Right lung (tissue), 5 donors: ENCODE data around the gene GRAMD1C. TPM values are rescaled to one million over a fixed set of nuclear protein-coding genes. Genes with fewer than 3 reads are reported as not detected.

Experiments used
- DNase-seq, 2 donors: peaks; one replicate each; pipeline ENCODE4 v3.0.0-alpha.2; 2013
- polyA plus RNA-seq, 5 donors: library from polyadenylated mRNA; unstranded; fragments of 120-200 nt; gene quantifications; one replicate each; pipeline versions ENCODE4 v1.2.1 to v1.2.3, GENCODE V29; 2013; ENCODE audit warnings: inconsistent platforms in 1 of 5, low replicate concordance in 1 of 5; ENCODE audit not compliant: insufficient read length in 5 of 5, insufficient read depth in 1 of 5

Gene GRAMD1C
- polyA plus RNA-seq, 5 donors: 3.1 to 6.2 (median 5.5) TPM

DNA sequence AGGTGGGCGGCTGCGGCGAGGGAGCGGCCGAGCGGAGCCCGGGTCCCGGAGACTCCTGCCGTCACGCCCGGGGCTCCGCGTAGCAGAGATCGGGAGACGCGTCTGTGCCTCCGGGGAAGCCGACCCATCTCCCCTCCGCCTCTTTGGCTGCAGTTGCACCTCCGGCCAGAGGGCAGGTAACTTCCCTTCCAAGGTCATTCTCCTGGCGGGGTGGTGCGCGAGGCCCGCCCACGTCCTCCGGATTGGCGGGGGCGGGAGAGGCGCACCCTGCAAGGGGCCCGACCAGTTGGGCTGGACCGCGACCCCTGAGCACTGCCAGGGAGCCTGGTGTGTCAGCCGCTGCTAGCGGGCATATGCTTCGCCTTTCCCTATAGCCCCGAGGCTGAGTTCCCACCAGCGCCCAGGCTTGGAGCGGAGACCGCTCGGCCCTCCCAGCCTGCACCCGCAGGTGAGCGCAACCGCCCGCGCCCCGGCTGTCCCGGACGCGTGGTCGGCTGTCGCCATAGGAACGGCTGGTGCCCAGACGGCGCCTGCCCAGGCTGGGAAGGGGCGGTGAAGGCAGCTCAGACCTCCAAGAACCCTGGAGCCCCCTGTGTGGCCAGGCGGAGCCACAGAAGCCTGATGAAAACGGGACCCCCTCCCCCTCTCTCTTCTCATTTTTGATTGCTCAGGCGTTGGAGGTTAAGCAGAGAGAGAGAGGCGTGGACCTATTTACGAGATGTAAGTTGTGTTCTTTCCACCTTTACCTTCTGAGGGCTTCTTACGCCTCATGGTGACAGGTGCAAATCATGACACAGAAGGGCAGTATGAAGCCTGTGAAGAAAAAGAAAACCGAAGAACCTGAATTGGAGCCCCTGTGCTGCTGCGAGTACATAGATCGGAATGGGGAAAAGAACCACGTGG, 109.7 kb downstream of the GRAMD1C start:
- peak; percentile 6 to 19 for DNase-seq

DNA sequence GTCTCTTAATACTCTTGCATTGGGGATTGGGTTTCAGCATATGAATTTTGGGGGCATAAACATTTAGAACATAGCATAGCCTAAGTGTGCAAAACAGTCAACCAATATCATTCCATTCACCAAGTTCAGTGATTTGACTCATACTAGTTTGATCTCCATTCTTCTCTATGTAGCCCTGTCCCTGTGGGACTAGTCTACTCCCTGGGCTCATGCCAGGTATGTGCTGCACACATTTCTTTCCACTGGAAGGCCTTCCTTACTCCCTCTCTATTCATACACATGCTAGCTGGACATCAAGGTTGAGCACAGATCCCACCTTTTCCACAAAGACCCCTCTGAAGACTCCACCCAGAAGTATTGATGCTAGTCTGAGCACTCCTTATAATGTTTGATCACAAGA, 114.3 kb downstream of the GRAMD1C start:
- no peak for DNase-seq

DNA sequence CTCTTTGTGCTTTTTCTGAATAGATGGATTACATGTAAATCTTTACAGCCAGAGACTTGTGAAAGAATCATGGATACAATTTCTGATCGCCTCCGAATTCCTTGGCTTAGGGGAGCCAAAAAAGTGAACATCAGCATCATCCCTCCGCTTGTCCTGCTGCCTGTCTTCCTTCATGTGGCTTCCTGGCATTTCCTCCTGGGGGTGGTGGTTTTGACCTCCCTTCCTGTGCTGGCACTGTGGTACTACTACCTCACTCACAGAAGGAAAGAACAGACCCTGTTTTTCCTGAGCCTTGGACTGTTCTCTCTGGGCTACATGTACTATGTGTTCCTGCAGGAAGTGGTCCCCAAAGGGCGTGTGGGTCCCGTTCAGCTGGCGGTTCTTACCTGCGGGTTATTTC, 115.1 kb downstream of the GRAMD1C start:
- no peak for DNase-seq

DNA sequence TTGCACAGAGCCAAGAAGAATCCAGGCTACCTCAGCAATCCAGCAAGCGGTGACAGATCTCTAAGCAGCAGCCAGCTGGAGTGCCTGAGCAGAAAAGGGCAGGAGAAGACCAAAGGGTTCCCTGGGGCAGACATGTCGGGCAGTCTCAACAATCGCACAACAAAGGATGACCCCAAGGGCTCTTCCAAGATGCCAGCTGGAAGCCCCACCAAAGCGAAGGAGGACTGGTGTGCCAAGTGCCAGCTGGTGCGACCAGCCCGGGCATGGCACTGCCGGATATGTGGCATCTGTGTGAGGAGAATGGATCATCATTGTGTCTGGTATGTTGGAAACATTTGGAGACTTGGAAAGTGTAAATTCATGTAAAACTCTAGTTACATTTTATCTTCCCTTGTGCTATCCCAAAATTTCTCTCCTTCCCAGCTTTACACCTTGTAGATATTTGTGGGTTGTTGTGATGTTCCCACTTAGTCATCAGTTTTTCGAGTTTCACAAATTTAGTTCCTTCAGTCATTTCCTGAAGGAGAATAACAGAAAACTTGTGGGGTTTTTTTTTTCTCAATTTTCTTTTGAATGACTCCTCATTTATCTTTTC, 115.6 kb downstream of the GRAMD1C start:
- no peak for DNase-seq

DNA sequence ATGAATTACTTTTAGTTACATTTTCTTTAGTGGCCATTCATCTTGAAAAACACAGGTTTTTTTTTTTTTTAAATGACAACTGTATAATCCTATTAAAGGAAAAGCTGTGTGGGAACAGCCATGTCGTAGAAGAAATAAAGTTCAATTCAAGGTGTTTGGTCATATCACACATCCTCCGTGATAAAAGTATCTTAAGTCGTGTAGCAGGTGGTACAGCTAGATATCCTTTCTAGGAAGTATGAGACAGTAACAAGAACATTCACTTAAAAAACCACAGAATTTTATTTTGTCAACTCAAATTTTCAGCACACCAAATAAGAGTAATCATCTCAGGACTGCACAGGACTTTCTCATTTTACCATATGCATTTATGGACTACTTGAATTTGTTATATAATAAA, 125.3 kb downstream of the GRAMD1C start:
- DNase-seq: no peak

DNA sequence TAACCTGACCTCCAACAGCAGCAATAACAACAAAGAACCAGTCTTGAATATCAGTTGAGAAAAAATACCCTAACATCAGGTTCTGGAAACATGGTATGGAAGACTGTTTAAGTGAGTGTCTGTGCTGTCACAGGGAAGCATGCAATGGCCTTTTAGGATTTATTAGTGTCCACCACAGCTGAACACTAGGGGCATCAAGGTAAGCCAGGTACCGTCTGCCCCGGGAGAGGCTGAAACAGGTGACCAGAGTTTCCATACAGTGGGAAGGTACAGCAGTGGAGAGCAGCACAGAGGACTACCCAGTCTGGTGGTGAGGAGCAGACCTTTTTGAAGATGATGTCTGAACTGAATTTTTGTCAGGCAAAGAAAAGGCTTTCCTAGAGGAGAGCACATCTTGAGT, 127.6 kb downstream of the GRAMD1C start:
- DNase-seq: no peak

DNA sequence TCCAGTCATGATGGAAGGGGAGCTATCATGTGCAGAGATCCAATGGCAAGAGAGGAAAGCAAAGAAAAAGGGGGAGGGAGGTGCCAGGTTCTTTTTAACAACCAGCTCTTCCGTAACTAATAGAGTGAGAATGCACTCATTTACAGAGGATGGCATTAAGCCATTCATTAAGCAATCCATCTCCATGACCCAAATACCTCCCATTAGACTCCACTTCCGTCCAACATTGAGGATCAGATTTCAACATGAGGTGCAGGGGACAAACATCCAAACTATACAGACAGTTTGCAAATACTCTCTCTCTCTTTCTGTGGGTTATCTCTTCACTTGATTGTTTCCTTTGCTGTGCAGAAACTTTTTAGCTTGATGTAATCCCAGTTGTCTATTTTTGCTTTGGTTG, 130.4 kb downstream of the GRAMD1C start:
- no peak for DNase-seq

DNA sequence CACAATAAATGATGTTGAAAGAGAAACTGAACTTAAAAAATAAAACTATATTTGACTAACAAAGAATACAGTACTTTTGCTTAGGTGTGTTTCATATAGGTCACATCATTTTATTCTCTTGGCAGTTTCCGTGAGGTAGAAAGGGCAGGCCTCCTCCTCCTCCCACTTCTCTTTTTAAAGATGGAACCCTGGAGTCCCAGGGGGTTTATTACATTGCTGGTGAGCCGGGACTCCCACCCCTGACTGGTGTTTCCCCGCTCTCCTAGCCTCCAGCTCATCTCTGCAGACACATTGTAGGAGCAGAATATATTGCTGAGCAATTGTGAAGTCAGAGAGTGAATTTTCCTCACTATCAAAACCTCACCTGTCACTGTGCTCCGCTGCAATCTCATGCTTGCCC, 139.2 kb downstream of the GRAMD1C start:
- no peak for DNase-seq

DNA sequence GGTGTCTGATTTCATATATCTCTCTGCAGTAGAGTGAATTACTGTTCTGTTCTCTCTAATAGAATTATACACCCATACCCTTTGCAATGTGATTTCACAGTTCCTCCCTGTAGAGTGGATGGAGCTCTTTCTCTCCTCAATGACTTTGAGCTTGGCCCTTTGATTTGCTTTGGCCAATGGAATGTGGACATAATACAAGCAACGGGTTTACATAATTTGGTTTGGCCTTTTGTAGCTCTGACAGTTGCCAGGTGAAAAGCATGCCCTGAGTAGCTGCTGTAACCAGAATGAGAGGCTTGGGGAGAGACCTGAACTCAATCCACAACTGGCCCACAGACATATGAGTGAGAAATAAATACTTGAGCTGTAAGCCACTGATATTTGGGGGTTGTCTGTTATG, 141.3 kb downstream of the GRAMD1C start:
- no peak for DNase-seq

DNA sequence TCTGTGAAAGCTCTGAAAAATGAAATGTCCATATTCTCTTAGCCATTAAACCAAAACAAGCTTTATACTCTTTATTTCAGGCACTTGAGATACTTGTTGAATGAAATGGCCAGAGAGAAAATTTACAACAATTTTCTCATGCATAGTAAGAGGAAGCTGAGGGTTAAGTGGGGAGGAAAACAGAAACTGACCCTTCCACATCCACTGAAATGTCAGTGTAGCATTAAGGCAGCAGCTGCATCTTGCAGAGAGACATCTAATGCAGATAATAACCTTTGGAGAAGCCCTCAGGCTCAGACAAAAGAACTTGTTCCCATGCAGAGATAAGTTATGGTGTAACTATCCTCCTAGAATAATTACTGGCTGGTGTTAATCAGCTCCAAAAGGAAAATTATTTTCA, 143.2 kb downstream of the GRAMD1C start:
- no peak for DNase-seq

DNA sequence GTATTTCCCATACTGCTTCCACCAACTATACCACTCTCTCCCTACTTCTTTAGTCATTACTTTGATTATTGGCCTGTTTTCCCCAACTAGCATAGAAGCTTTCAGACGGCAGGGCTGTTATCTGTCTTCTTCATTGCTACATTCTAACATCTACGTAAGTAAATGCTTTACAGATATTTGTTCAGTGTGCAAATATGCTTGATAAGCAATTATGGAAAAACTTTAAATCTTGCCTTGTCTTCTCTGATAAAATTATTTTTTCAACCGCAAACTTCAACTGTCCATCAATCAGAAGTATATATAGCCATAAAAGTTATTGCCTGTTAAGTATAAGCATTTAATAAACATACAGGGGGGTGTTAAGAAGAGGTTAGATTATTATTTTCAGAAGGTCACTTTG, 145.0 kb downstream of the GRAMD1C start:
- no peak for DNase-seq

DNA sequence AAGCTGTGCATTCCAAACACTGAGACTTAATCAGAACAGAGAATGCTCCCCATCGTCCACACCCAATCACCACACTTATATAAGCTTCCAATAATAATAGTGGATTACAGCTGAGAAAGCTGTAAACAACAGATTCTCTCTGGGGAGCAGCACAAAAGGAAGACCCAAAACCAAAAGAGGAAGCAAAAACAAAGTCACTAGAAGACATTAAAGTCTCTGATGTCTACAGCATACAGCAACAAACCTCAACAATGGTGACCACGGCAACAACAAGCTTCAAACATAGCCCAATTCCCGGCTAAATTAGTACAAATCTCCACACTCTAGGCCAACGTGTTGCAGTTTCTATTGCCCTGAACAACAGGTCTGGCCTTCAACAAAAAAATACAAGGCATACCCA, 147.0 kb downstream of the GRAMD1C start:
- no peak for DNase-seq

Other genes starting within 250 kb of the GRAMD1C start
- gene USF3, start 142.1 kb upstream of the GRAMD1C start, polyA plus RNA-seq: 10 to 100 TPM; 13.5 to 18.7 (median 17.4) TPM
- 100 to 1,000 TPM in 4 of 5 donors, 10 to 100 TPM in 1; 97.5 to 123 (median 109) TPM for gene NAA50, start 92.5 kb upstream of the GRAMD1C start, polyA plus RNA-seq
- 10 to 100 TPM; 32.9 to 52.6 (median 50.6) TPM for gene ATP6V1A, start 91.8 kb upstream of the GRAMD1C start, polyA plus RNA-seq
- 1 to 10 TPM; 5.2 to 9.3 (median 6.9) TPM for gene ZDHHC23, start 109.2 kb downstream of the GRAMD1C start, polyA plus RNA-seq
- gene CCDC191, start 217.7 kb downstream of the GRAMD1C start, polyA plus RNA-seq: 10 to 100 TPM; 15.6 to 24.6 (median 21.5) TPM
- gene QTRT2, start 217.9 kb downstream of the GRAMD1C start, polyA plus RNA-seq: 10 to 100 TPM; 23.5 to 38.4 (median 34.4) TPM